CD4-positive, alpha-beta T cell (primary cell): ENCODE results near the gene RBBP4. TPM values are rescaled to one million over a fixed set of nuclear protein-coding genes. Genes with fewer than 3 reads are reported as not detected.

Source experiments
- ATAC-seq: fragments of 200-7000 bp; cut with Tn5 transposase; one replicate; pipeline ENCODE4 v1.10.0; 2022; ENCODE audit warnings: mild to moderate bottlenecking; ENCODE audit not compliant: poor library complexity
- CTCF ChIA-PET: fragments of 350-600 bp; sonication (Branson Sonifier 250); formaldehyde crosslinking; loops from one replicate; lab custom pipeline; 2021; ENCODE audit warnings: antibody characterized with exemption, inconsistent platforms; lab: Charles Lee
- POLR2A ChIA-PET: fragments of 350-600 bp; sonication (Branson Sonifier 250); formaldehyde crosslinking; loops from one replicate; lab custom pipeline; 2021; ENCODE audit warnings: antibody characterized with exemption, inconsistent platforms; lab: Charles Lee
- DNase-seq, 14 experiments: peaks; one replicate each; pipeline ENCODE4 v3.0.0-alpha.2; 2013 to 2020; ENCODE audit warnings: mixed read lengths in 2 of 14
- H3K27ac ChIP-seq, 2 donors: one replicate each; pipeline versions ENCODE4 v1.5.1 to v1.7.0; 2013; ENCODE audit warnings: low read length in 2 of 2, low read depth in 1 of 2, mild to moderate bottlenecking in 1 of 2
- H3K27me3 ChIP-seq, 2 experiments: 1 replicate in 1 of 2; 2 replicates in 1 of 2; pipeline versions ENCODE4 v1.6.1 to v1.7.0; 2013; ENCODE audit warnings: low read length in 2 of 2, control low read depth in 1 of 2, mild to moderate bottlenecking in 1 of 2, moderate library complexity in 1 of 2; ENCODE audit not compliant: insufficient read depth in 2 of 2, control insufficient read depth in 1 of 2
- H3K36me3 ChIP-seq: one replicate; pipeline ENCODE4 v1.6.1; 2013; ENCODE audit warnings: low read length, control low read depth; ENCODE audit not compliant: insufficient read depth
- H3K4me1 ChIP-seq: one replicate; pipeline ENCODE4 v1.6.1; 2013; ENCODE audit warnings: low read length, control low read depth; ENCODE audit not compliant: insufficient read depth
- H3K4me3 ChIP-seq: one replicate; pipeline ENCODE4 v1.5.1; 2013; ENCODE audit warnings: mild to moderate bottlenecking, low read length, moderate library complexity
- H3K9me3 ChIP-seq, 2 experiments: 1 replicate in 1 of 2; 2 replicates in 1 of 2; pipeline versions ENCODE4 v1.6.1 to v1.7.0; 2013; ENCODE audit warnings: low read length in 2 of 2, mild to moderate bottlenecking in 2 of 2, control low read depth in 1 of 2, moderate library complexity in 1 of 2; ENCODE audit not compliant: control insufficient read depth in 1 of 2, insufficient read depth in 1 of 2
- H3K27ac Mint-ChIP-seq: one replicate; pipeline ENCODE4 v1.8.0; 2020; ENCODE audit warnings: mixed read lengths
- H3K27me3 Mint-ChIP-seq: one replicate; pipeline ENCODE4 v1.8.0; 2021; ENCODE audit warnings: mixed read lengths
- H3K36me3 Mint-ChIP-seq: one replicate; pipeline ENCODE4 v1.8.0; 2021; ENCODE audit warnings: low read depth, mixed read lengths
- H3K4me1 Mint-ChIP-seq: one replicate; pipeline ENCODE4 v1.8.0; 2021; ENCODE audit warnings: low read depth, mixed read lengths
- H3K4me3 Mint-ChIP-seq: one replicate; pipeline ENCODE4 v1.8.0; 2020; ENCODE audit warnings: mild to moderate bottlenecking, mixed read lengths
- H3K9me3 Mint-ChIP-seq: one replicate; pipeline ENCODE4 v1.8.0; 2020; ENCODE audit warnings: mixed read lengths
- CTCF ChIP-seq: fragments of 200-600 bp; IDR thresholded peaks from one replicate; pipeline ENCODE4 v1.8.0; 2022; ENCODE audit warnings: antibody characterized with exemption, mild to moderate bottlenecking
- intact Hi-C, 2 experiments: fragments of 100-400 bp; cut with DNase I in 1 of 2; cut with micrococcal nuclease in 1 of 2; formaldehyde crosslinking; loops; one replicate each; pipeline versions ENCODE4 v1.15.1 to v1.9.0; 2023 to 2025; cut with DNase I, micrococcal nuclease
- total RNA-seq, 174 experiments: library from RNA in 2 of 174; stranded (reverse) in 2 of 174; gene quantifications; one replicate each; pipeline ENCODE4 v1.2.3 and lab custom pipeline; 2021 to 2026

RBBP4 gene
- total RNA-seq, 2 experiments from 2014 or later: 108 to 117 TPM

DNA sequence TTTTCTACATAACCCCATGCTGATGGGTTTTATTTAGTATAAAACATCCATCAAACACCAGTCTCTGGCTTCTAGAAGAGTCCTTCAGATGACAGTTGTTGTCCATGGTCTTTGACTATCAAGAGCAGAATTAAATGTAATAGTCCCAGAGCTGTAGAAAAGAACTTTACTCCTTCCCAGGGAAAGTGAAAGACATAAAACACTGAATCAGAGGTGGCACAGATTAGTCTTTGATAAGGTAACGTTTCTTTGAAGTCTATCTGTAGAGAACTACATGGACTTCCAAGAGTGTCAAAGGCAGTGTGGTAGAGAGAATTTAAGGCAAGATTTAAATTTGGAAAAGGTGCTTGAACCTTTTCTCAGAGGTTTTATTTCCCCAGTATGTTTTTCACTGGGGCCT lies 29.6 kb downstream of the RBBP4 start:
- TF ChIP-seq CTCF: no peak
- Histone ChIP-seq H3K27me3 (no peaks in the 10 kb centered on the region), H3K4me3 (no peak overlapping the region), H3K9me3 (no peaks in the 10 kb centered on the region), H3K27ac (no peak overlapping the region), H3K36me3 (peaks cover 82% of the 10 kb centered on the region), H3K4me1 (no peaks in the 10 kb centered on the region)
- Mint-ChIP-seq H3K27ac (no peak overlapping the region), H3K4me1 (no peaks in the 10 kb centered on the region), H3K4me3 (no peak overlapping the region), H3K27me3 (no peaks in the 10 kb centered on the region), H3K36me3 (peaks cover 87% of the 10 kb centered on the region), H3K9me3 (no peaks in the 10 kb centered on the region)
- ATAC-seq (no peak), DNase-seq (no peak)
- intact Hi-C loops: no loop called here
- POLR2A ChIA-PET: no interaction called here
- CTCF ChIA-PET: no interaction called here

GRCh38 chr1:32681509-32681908 lies 30.5 kb downstream of the RBBP4 start:
- ChIA-PET CTCF (no interaction called here), POLR2A (no interaction called here)
- H3K36me3 ChIP-seq: peaks cover 82% of the 10 kb centered on the region
- Mint-ChIP-seq H3K27me3 (no peaks in the 10 kb centered on the region), H3K9me3 (no peaks in the 10 kb centered on the region), H3K4me3 (no peak overlapping the region), H3K4me1 (no peaks in the 10 kb centered on the region), H3K36me3 (peaks cover 89% of the 10 kb centered on the region), H3K27ac (no peak overlapping the region)
- no peak for ATAC-seq
- no peak for DNase-seq
- H3K9me3 ChIP-seq: no peaks in the 10 kb centered on the region
- no peak overlapping the region for H3K4me3 ChIP-seq
- no peak overlapping the region for H3K27ac ChIP-seq
- no peaks in the 10 kb centered on the region for H3K4me1 ChIP-seq
- intact Hi-C loops: no loop called here
- H3K27me3 ChIP-seq: no peaks in the 10 kb centered on the region
- TF ChIP-seq CTCF: no peak

- Mint-ChIP-seq H3K9me3 (no peaks in the 10 kb centered on the region), H3K4me1 (no peaks in the 10 kb centered on the region), H3K27ac (no peak overlapping the region), H3K4me3 (no peak overlapping the region), H3K27me3 (no peaks in the 10 kb centered on the region), H3K36me3 (peaks cover 88% of the 10 kb centered on the region)
- Histone ChIP-seq H3K4me1 (no peaks in the 10 kb centered on the region), H3K36me3 (peaks cover 80% of the 10 kb centered on the region), H3K9me3 (no peaks in the 10 kb centered on the region), H3K27ac (no peak overlapping the region), H3K4me3 (no peak overlapping the region), H3K27me3 (no peaks in the 10 kb centered on the region)
- ATAC-seq (no peak), DNase-seq (no peak)
- TF ChIP-seq CTCF: no peak
- intact Hi-C loops: no loop called here
- POLR2A ChIA-PET: no interaction called here
- CTCF ChIA-PET: no interaction called here
Measured at GRCh38 chr1:32681999-32682398, 31.0 kb downstream of the RBBP4 start.
